Measurements from ENCODE around the gene OSBPL5. TPM values are rescaled to one million over a fixed set of nuclear protein-coding genes. Genes with fewer than 3 reads are reported as not detected.
A peak's percentile ranks its signal among the peaks of the same experiment; 100 is the strongest.

OSBPL5 gene
- total RNA-seq, 1 experiment from 2014 or later, result 51.4 TPM

GRCh38 chr11:3147626-3148025, 17.5 kb downstream of the OSBPL5 start:
- POLR2A ChIA-PET (ENCODE audit: unreplicated experiment), result no interaction called here
- no peak overlapping the region for H3K27ac ChIP-seq (ENCODE audit: low read length)
- no peak overlapping the region for H3K4me3 ChIP-seq (ENCODE audit: low read length)
- no peaks in the 10 kb centered on the region for H3K79me2 ChIP-seq (ENCODE audit: low read length)
- H3K9me2 ChIP-seq (replicated peaks; ENCODE audit: low read length), result no peaks in the 10 kb centered on the region
- ATAC-seq (no peak), DNase-seq (no peak)
- CTCF ChIA-PET, result no interaction called here
- H3K27me3 ChIP-seq (ENCODE audit: low read length), result no peaks in the 10 kb centered on the region
- H3K9me3 ChIP-seq (ENCODE audit: low read length), result no peaks in the 10 kb centered on the region
- H3K9ac ChIP-seq (ENCODE audit: low read length), result no peak overlapping the region
- no peak overlapping the region for H3K4me2 ChIP-seq (ENCODE audit: low read length)
- no peaks in the 10 kb centered on the region for H3F3A ChIP-seq (ENCODE audit: low read length, unreplicated experiment)
- no peaks in the 10 kb centered on the region for H3K4me1 ChIP-seq (ENCODE audit: insufficient read depth, low read length)
- no peaks in the 10 kb centered on the region for H3K36me3 ChIP-seq (ENCODE audit: low read depth, low read length)
- intact Hi-C loops (cut with micrococcal nuclease), result no loop called here
- no TSS peak for BruUV-seq (replicated peaks)
- no peaks in the 10 kb centered on the region for H4K20me1 ChIP-seq (ENCODE audit: low read length)
- H2AFZ ChIP-seq (ENCODE audit: low read length), result no peak overlapping the region
- TF ChIP-seq CTCF (conservative IDR thresholded peaks at IDR 0.05; ENCODE audit: low read depth, low read length) (no peak), EZH2 (IDR thresholded peaks at IDR 0.05; ENCODE audit: low read length, unreplicated experiment) (no peak), EZH2phosphoT487 (IDR thresholded peaks at IDR 0.05; ENCODE audit: borderline replicate concordance, low read length) (no peak)

GRCh38 chr11:3147257-3147619, 17.9 kb downstream of the OSBPL5 start:
- BruUV-seq (replicated peaks), result no TSS peak
- H3K36me3 ChIP-seq (ENCODE audit: low read depth, low read length), result no peaks in the 10 kb centered on the region
- no peak overlapping the region for H3K4me2 ChIP-seq (ENCODE audit: low read length)
- ChIA-PET CTCF (no interaction called here), POLR2A (ENCODE audit: unreplicated experiment) (no interaction called here)
- H3K79me2 ChIP-seq (ENCODE audit: low read length), result no peaks in the 10 kb centered on the region
- intact Hi-C loops (cut with micrococcal nuclease), result no loop called here
- no peak overlapping the region for H3K27ac ChIP-seq (ENCODE audit: low read length)
- no peak overlapping the region for H2AFZ ChIP-seq (ENCODE audit: low read length)
- TF ChIP-seq EZH2 (IDR thresholded peaks at IDR 0.05; ENCODE audit: low read length, unreplicated experiment) (no peak), CTCF (conservative IDR thresholded peaks at IDR 0.05; ENCODE audit: low read depth, low read length) (no peak), EZH2phosphoT487 (IDR thresholded peaks at IDR 0.05; ENCODE audit: borderline replicate concordance, low read length) (no peak)
- no peaks in the 10 kb centered on the region for H3F3A ChIP-seq (ENCODE audit: low read length, unreplicated experiment)
- no peak for DNase-seq
- H4K20me1 ChIP-seq (ENCODE audit: low read length), result no peaks in the 10 kb centered on the region
- H3K9me3 ChIP-seq (ENCODE audit: low read length), result no peaks in the 10 kb centered on the region
- H3K4me3 ChIP-seq (ENCODE audit: low read length), result no peak overlapping the region
- H3K9me2 ChIP-seq (replicated peaks; ENCODE audit: low read length), result no peaks in the 10 kb centered on the region
- H3K9ac ChIP-seq (ENCODE audit: low read length), result no peak overlapping the region
- no peaks in the 10 kb centered on the region for H3K4me1 ChIP-seq (ENCODE audit: insufficient read depth, low read length)
- ATAC-seq, result no peak
- H3K27me3 ChIP-seq (ENCODE audit: low read length), result no peaks in the 10 kb centered on the region

- Histone ChIP-seq H3K27ac (ENCODE audit: low read length) (no peak overlapping the region), H3F3A (ENCODE audit: low read length, unreplicated experiment) (no peaks in the 10 kb centered on the region), H3K36me3 (ENCODE audit: low read depth, low read length) (no peaks in the 10 kb centered on the region), H3K79me2 (ENCODE audit: low read length) (no peaks in the 10 kb centered on the region), H3K9me2 (replicated peaks; ENCODE audit: low read length) (no peaks in the 10 kb centered on the region), H3K27me3 (ENCODE audit: low read length) (no peaks in the 10 kb centered on the region), H3K9me3 (ENCODE audit: low read length) (no peaks in the 10 kb centered on the region), H3K4me3 (ENCODE audit: low read length) (no peak overlapping the region), H3K4me2 (ENCODE audit: low read length) (no peak overlapping the region), H3K9ac (ENCODE audit: low read length) (no peak overlapping the region), H3K4me1 (ENCODE audit: insufficient read depth, low read length) (no peaks in the 10 kb centered on the region), H4K20me1 (ENCODE audit: low read length) (no peaks in the 10 kb centered on the region), H2AFZ (ENCODE audit: low read length) (no peak overlapping the region)
- DNase-seq (no peak), ATAC-seq (peak; percentile 44; the same call in 1 of the 2 replicates)
- ChIA-PET POLR2A (ENCODE audit: unreplicated experiment) (no interaction called here), CTCF (no interaction called here)
- intact Hi-C loops (cut with micrococcal nuclease), result no loop called here
- no TSS peak for BruUV-seq (replicated peaks)
- TF ChIP-seq CTCF (conservative IDR thresholded peaks at IDR 0.05; ENCODE audit: low read depth, low read length), result no peak
- no peak for TF ChIP-seq EZH2phosphoT487 (IDR thresholded peaks at IDR 0.05; ENCODE audit: borderline replicate concordance, low read length)
- no peak for TF ChIP-seq EZH2 (IDR thresholded peaks at IDR 0.05; ENCODE audit: low read length, unreplicated experiment)
Observed at GRCh38 chr11:3146612-3147256, 18.4 kb downstream of the OSBPL5 start.
